DOHH2 (cell line): Measurements from ENCODE around the gene PLAC8.

Experiments used
- H3F3A ChIP-seq: fragments of 200-600 bp; sonication (generic), shearing (Covaris generic); 2 replicates; pipeline ENCODE4 v1.6.0; 2016; ENCODE audit warnings: antibody characterized with exemption, mild to moderate bottlenecking; ENCODE audit not compliant: control insufficient read depth, insufficient read depth
- H3K27ac ChIP-seq: fragments of 200-600 bp; sonication (generic); 2 replicates; pipeline ENCODE4 v1.5.1; 2014; ENCODE audit warnings: low read depth, mild to moderate bottlenecking, low read length, moderate library complexity
- H3K27me3 ChIP-seq: fragments of 200-600 bp; sonication (generic); 2 replicates; pipeline ENCODE4 v1.6.1; 2014; ENCODE audit warnings: mild to moderate bottlenecking, low read length, mixed read lengths; ENCODE audit not compliant: control insufficient read depth
- H3K36me3 ChIP-seq: fragments of 200-600 bp; sonication (generic); 2 replicates; pipeline ENCODE4 v1.6.1; 2014; ENCODE audit warnings: mild to moderate bottlenecking, low read length, moderate library complexity, mixed read lengths; ENCODE audit not compliant: control insufficient read depth
- H3K4me1 ChIP-seq: fragments of 200-600 bp; sonication (generic); 2 replicates; pipeline ENCODE4 v1.6.1; 2014; ENCODE audit warnings: mild to moderate bottlenecking, low read length, mixed read lengths; ENCODE audit not compliant: control insufficient read depth
- H3K4me2 ChIP-seq: fragments of 200-600 bp; sonication (generic); 2 replicates; pipeline ENCODE4 v1.6.0; 2014; ENCODE audit warnings: mild to moderate bottlenecking, low read length, moderate library complexity
- H3K4me3 ChIP-seq: fragments of 200-600 bp; sonication (generic); 2 replicates; pipeline ENCODE4 v1.5.1; 2014; ENCODE audit warnings: mild to moderate bottlenecking, low read length, mixed read lengths
- H3K79me2 ChIP-seq: fragments of 200-600 bp; sonication (generic); 2 replicates; pipeline ENCODE4 v1.6.1; 2014; ENCODE audit warnings: mild to moderate bottlenecking, low read length, mixed read lengths; ENCODE audit not compliant: control insufficient read depth
- H3K9me2 ChIP-seq: fragments of 200-600 bp; sonication (generic); replicated peaks from 2 replicates; pipeline ENCODE4 v1.6.1; 2014; ENCODE audit warnings: mild to moderate bottlenecking, low read length, mixed read lengths; ENCODE audit not compliant: control insufficient read depth
- H3K9me3 ChIP-seq: fragments of 200-600 bp; sonication (generic); 2 replicates; pipeline ENCODE4 v1.6.1; 2014; ENCODE audit warnings: antibody characterized with exemption, low read length, mixed read lengths; ENCODE audit not compliant: control insufficient read depth, insufficient read depth
- H4K20me1 ChIP-seq: fragments of 200-600 bp; sonication (generic); 2 replicates; pipeline ENCODE4 v1.6.0; 2014; ENCODE audit warnings: low read depth, mild to moderate bottlenecking, antibody characterized with exemption, low read length, moderate library complexity; ENCODE audit not compliant: control insufficient read depth, insufficient read depth
- CTCF ChIP-seq: fragments of 200-600 bp; sonication (generic); IDR thresholded peaks from one replicate; pipeline ENCODE4 v1.5.1; 2014; ENCODE audit warnings: antibody characterized with exemption, mild to moderate bottlenecking, low read depth, low read length; ENCODE audit not compliant: poor library complexity, severe bottlenecking
- EZH2phosphoT487 ChIP-seq: fragments of 200-600 bp; sonication (generic); IDR thresholded peaks from 2 replicates; pipeline ENCODE4 v1.6.1; 2017; ENCODE audit warnings: borderline replicate concordance, mild to moderate bottlenecking, antibody characterized with exemption, low read length, moderate library complexity, mixed read lengths

PLAC8 gene

GRCh38 chr4:83107631-83108030, 6.9 kb downstream of the PLAC8 start:
- H3K4me1 ChIP-seq, result peaks cover 27% of the 10 kb centered on the region
- H3K27ac ChIP-seq, result no peak overlapping the region
- H3K79me2 ChIP-seq, result no peaks in the 10 kb centered on the region
- H3F3A ChIP-seq, result peaks cover 8% of the 10 kb centered on the region
- TF ChIP-seq CTCF (no peak), EZH2phosphoT487 (no peak)
- H3K4me3 ChIP-seq, result no peak overlapping the region
- no peaks in the 10 kb centered on the region for H3K9me3 ChIP-seq
- H3K4me2 ChIP-seq, result no peak overlapping the region
- H3K9me2 ChIP-seq, result no peaks in the 10 kb centered on the region
- no peaks in the 10 kb centered on the region for H4K20me1 ChIP-seq
- H3K27me3 ChIP-seq, result peaks cover 13% of the 10 kb centered on the region
- H3K36me3 ChIP-seq, result no peaks in the 10 kb centered on the region

GRCh38 chr4:83104991-83105390, 9.5 kb downstream of the PLAC8 start:
- H3K79me2 ChIP-seq, result no peaks in the 10 kb centered on the region
- TF ChIP-seq CTCF (no peak), EZH2phosphoT487 (no peak)
- H3K9me3 ChIP-seq, result no peaks in the 10 kb centered on the region
- no peaks in the 10 kb centered on the region for H3K36me3 ChIP-seq
- no peaks in the 10 kb centered on the region for H4K20me1 ChIP-seq
- peaks cover 13% of the 10 kb centered on the region for H3K27me3 ChIP-seq
- H3K9me2 ChIP-seq, result no peaks in the 10 kb centered on the region
- no peak overlapping the region for H3K27ac ChIP-seq
- peaks cover 3% of the 10 kb centered on the region for H3K4me1 ChIP-seq
- H3F3A ChIP-seq, result peaks cover 5% of the 10 kb centered on the region; the same call in 1 of the 2 replicates
- no peak overlapping the region for H3K4me2 ChIP-seq
- no peak overlapping the region for H3K4me3 ChIP-seq

GRCh38 chr4:83096397-83096796, 18.1 kb downstream of the PLAC8 start:
- Histone ChIP-seq H3K9me3 (no peaks in the 10 kb centered on the region), H3K27ac (no peak overlapping the region), H3K27me3 (peaks cover 10% of the 10 kb centered on the region; the same call in 1 of the 2 replicates), H3K4me1 (no peaks in the 10 kb centered on the region), H3K36me3 (no peaks in the 10 kb centered on the region), H3K4me2 (no peak overlapping the region), H3K79me2 (no peaks in the 10 kb centered on the region), H3F3A (no peaks in the 10 kb centered on the region), H3K9me2 (no peaks in the 10 kb centered on the region), H3K4me3 (no peak overlapping the region), H4K20me1 (no peaks in the 10 kb centered on the region)
- TF ChIP-seq EZH2phosphoT487 (no peak), CTCF (no peak)
